ENCODE data around the gene PLCXD3.
A peak's percentile ranks its signal among the peaks of the same experiment; 100 is the strongest.

Gene PLCXD3

DNA sequence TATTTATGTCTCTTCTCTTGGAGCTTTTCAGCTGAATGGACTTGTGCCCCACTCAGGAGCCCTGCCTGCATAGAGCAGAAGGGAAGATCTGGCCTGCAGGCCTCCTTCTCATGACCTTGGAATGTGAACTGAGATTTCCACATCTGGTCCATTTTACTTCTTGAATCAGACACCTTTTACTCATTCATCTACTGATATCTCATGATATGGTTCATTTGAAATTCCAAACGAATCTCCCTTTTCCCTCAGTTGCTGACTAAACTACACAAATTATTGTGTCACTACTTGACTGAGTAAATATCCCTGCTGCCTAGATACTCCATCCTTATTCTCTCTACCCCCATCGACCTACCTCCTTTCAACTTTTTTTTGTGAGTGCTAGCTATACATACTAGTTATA lies 138.7 kb downstream of the PLCXD3 start:
- TF ChIP-seq, protein P1, sequence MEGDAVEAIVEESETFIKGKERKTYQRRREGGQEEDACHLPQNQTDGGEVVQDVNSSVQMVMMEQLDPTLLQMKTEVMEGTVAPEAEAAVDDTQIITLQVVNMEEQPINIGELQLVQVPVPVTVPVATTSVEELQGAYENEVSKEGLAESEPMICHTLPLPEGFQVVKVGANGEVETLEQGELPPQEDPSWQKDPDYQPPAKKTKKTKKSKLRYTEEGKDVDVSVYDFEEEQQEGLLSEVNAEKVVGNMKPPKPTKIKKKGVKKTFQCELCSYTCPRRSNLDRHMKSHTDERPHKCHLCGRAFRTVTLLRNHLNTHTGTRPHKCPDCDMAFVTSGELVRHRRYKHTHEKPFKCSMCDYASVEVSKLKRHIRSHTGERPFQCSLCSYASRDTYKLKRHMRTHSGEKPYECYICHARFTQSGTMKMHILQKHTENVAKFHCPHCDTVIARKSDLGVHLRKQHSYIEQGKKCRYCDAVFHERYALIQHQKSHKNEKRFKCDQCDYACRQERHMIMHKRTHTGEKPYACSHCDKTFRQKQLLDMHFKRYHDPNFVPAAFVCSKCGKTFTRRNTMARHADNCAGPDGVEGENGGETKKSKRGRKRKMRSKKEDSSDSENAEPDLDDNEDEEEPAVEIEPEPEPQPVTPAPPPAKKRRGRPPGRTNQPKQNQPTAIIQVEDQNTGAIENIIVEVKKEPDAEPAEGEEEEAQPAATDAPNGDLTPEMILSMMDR (conservative IDR thresholded peaks at IDR 0.05; ENCODE audit: low read depth, low read length) = no peak
- DNase-seq (ENCODE audit: low read depth) = no peak
- H3K4me3 ChIP-seq (ENCODE audit: low read length) = no peak overlapping the region

DNA sequence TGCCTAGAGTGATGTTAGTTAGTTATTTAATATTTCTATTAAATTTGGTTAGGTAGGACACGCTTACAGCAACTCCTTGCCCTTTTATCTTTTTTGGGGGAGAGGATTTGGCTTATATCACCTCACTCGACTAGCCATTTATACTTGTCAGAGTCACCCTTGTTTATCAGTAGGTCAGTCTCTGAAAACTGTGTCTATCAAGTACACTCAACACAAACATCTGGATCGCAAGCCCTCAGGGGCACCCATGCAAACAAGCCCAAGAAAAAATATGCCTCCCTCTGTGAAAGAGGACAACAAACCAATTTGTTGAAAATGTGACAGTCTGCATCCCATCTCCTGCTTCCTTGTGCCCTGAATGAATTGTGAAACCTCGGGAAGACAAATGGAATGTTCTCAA lies 139.9 kb downstream of the PLCXD3 start:
- no peak for DNase-seq (ENCODE audit: low read depth)
- no peak overlapping the region for H3K4me3 ChIP-seq (ENCODE audit: low read length)
- TF ChIP-seq, protein P1 (conservative IDR thresholded peaks at IDR 0.05; ENCODE audit: low read depth, low read length) = no peak

DNA sequence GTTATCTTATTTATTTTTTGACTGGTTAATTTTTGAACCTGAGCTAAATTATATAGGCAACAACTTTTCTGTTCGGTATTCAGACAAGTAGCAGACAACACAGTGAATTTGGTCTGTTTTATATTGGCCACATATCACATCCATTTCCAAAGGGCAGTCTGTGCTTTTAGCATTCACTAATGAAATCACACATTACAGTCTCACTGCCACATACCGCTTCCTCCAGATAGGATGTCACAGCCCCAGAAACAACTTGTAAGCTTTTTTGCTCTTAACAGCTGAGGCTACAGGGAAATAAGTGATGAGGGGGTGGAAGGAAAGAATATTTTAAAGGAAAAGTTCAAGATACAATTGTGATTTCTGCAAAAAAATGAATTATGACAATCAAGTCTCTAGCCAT lies 140.6 kb downstream of the PLCXD3 start:
- TF ChIP-seq, protein P1 (conservative IDR thresholded peaks at IDR 0.05; ENCODE audit: low read depth, low read length) = no peak
- DNase-seq (ENCODE audit: low read depth) = no peak
- no peak overlapping the region for H3K4me3 ChIP-seq (ENCODE audit: low read length)

DNA sequence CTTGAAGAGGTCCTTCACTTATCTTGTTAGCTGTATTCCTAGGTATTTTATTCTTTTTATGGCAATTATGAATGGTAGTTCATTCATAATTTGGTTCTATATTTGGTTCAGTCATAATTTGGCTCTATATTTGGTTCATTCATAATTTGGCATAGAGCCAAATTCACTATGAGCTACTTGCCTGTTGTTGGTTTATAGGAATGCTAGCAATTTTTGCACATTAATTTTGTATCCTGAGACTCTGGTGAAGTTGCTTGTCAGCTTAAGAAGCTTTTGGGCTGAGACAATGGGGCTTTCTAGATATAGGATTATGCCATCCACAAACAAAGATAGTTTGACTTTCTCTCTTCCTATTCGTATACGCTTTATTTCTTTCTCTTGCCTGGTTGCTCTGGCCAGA lies 142.2 kb downstream of the PLCXD3 start:
- H3K4me3 ChIP-seq (ENCODE audit: low read length) = no peak overlapping the region
- TF ChIP-seq, protein P1 (conservative IDR thresholded peaks at IDR 0.05; ENCODE audit: low read depth, low read length) = no peak
- DNase-seq (ENCODE audit: low read depth) = peak; percentile 32

DNA sequence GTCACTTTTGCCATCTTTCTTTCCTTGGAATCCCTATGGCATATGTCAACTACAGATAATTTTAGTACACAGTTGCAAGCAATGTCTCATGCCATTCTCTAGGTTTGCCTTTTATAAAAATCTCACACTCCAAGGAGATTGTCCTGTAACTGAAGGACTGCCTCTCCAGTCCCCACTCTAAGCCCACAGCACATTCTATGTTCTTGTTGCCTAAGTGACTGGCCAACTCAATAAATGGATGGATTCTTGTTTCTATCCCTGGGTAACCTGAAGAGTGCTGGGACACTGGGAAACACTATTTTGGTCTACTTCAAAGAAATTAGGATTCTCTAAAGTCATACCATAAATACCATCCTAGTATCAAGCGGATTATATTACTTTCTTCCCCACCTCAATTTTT lies 145.0 kb downstream of the PLCXD3 start:
- TF ChIP-seq, protein P1 (conservative IDR thresholded peaks at IDR 0.05; ENCODE audit: low read depth, low read length) = no peak
- H3K4me3 ChIP-seq (ENCODE audit: low read length) = no peak overlapping the region
- no peak for DNase-seq (ENCODE audit: low read depth)

DNA sequence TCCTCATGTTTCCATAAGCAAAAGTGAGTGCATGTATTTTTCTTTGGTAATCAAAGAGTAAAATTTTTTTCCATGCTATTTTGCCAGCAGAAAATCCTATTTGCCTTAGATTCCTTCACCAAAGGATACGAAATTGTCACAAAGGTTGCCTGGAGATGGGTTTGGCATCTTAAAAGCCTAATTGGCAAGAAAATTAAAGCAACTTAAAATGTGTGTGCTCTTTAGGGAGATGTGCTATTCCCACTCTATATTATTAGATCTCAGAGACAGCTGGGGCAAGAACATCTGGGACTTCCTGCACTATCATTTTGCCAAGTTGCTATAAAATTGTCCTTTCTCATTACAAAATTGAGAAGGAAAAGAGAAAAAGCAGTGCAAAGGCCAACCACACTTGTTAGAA lies 146.1 kb downstream of the PLCXD3 start:
- TF ChIP-seq, protein P1 (conservative IDR thresholded peaks at IDR 0.05; ENCODE audit: low read depth, low read length) = no peak
- H3K4me3 ChIP-seq (ENCODE audit: low read length) = no peak overlapping the region
- no peak for DNase-seq (ENCODE audit: low read depth)

DNA sequence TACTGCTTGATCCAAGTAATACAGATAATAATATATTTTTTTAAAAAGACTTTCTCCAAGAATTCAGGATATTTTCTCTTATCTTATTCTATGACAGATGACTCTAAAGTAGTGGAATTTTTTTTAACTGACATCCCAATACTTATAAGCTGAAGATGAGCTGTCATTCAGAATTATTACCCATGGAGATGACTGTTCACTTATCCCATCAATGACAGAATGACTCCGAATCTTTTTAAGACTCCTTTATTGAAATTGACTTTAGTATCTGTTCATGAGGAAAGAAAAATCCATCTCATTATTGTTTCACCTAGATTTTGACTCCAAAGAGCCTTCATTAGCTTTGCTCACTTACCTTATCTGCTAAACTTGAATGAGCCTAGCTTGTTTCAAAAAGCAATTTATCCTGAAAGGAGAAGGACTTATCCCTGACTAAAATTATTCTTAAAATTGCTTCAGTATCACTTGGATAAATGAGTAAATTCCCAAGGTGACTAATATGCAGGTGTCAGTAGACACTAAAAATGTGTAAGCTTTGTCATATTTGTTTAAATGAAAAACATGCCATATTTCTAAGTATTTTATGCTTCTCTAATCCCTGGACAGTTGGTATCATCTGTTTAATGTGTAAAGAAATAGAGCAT lies 146.9 kb downstream of the PLCXD3 start:
- H3K4me3 ChIP-seq (ENCODE audit: low read length) = no peak overlapping the region
- DNase-seq (ENCODE audit: low read depth) = no peak
- TF ChIP-seq, protein P1 (conservative IDR thresholded peaks at IDR 0.05; ENCODE audit: low read depth, low read length) = no peak
